ENCODE data around the gene TCEANC2. TPM values are rescaled to one million over a fixed set of nuclear protein-coding genes. Genes with fewer than 3 reads are reported as not detected.
"Not testable (repeated sequence)": the region's sequence is repeated elsewhere in the genome, so short reads cannot be mapped to it uniquely, and the experiment has no call there.

TCEANC2 gene
- 2.7 and 3.9 TPM in 2 replicates for total RNA-seq (2014; rRNA removed; shearing (Covaris generic))
- polyA plus RNA-seq (2015; cell fraction: cytosol; rRNA removed): 2.9 and 4.6 TPM in 2 replicates
- 5.7 and 6.2 TPM in 2 replicates for polyA plus RNA-seq (2015; cell fraction: nucleus; rRNA removed)

GRCh38 chr1:54052934-54053744 lies at the start of gene TCEANC2, which contains the start of gene TMEM59:
Gene TCEANC2 (plus strand): TSS chr1:54053608. CDS start chr1:54054423, 815 bp downstream.
Gene TMEM59 (minus strand): TSS chr1:54053204. CDS start chr1:54053188, 16 bp downstream.
- in situ Hi-C loops (cut with HindIII; ENCODE audit: low pct_unique_long_range_greater_than_20kb, low sequenced_read_pairs): no loop called here
- peak; percentile 98 for DNase-seq (ENCODE audit: low read depth, low spot score)

- in situ Hi-C loops (cut with HindIII; ENCODE audit: low pct_unique_long_range_greater_than_20kb, low sequenced_read_pairs): not testable (repeated sequence)
Measured at GRCh38 chr1:54003750-54004480, 49.5 kb upstream of the TCEANC2 start.

GRCh38 chr1:54004481-54005049 lies 48.8 kb upstream of the TCEANC2 start:
- in situ Hi-C loops (cut with HindIII; ENCODE audit: low pct_unique_long_range_greater_than_20kb, low sequenced_read_pairs): no loop called here
- no peak for DNase-seq (ENCODE audit: low read depth, low spot score)

More at GRCh38 chr1:54003750-54004480, 49.5 kb upstream of the TCEANC2 start:
- DNase-seq (ENCODE audit: low read depth, low spot score): not testable (repeated sequence)

GRCh38 chr1:54006508-54006907 lies 46.9 kb upstream of the TCEANC2 start:
- in situ Hi-C loops (cut with HindIII; ENCODE audit: low pct_unique_long_range_greater_than_20kb, low sequenced_read_pairs): no loop called here

GRCh38 chr1:54007613-54008012 lies 45.8 kb upstream of the TCEANC2 start:
- in situ Hi-C loops (cut with HindIII; ENCODE audit: low pct_unique_long_range_greater_than_20kb, low sequenced_read_pairs): no loop called here
- DNase-seq (ENCODE audit: low read depth, low spot score): no peak

More at GRCh38 chr1:54006508-54006907, 46.9 kb upstream of the TCEANC2 start:
- DNase-seq (ENCODE audit: low read depth, low spot score): no peak

GRCh38 chr1:54008876-54009275 lies 44.5 kb upstream of the TCEANC2 start:
- in situ Hi-C loops (cut with HindIII; ENCODE audit: low pct_unique_long_range_greater_than_20kb, low sequenced_read_pairs): no loop called here
- no peak for DNase-seq (ENCODE audit: low read depth, low spot score)

GRCh38 chr1:54009406-54009805 lies 44.0 kb upstream of the TCEANC2 start:
- in situ Hi-C loops (cut with HindIII; ENCODE audit: low pct_unique_long_range_greater_than_20kb, low sequenced_read_pairs): no loop called here
- no peak for DNase-seq (ENCODE audit: low read depth, low spot score)

- DNase-seq (ENCODE audit: low read depth, low spot score): no peak
- in situ Hi-C loops (cut with HindIII; ENCODE audit: low pct_unique_long_range_greater_than_20kb, low sequenced_read_pairs): no loop called here
Measured at GRCh38 chr1:54010415-54011117, 42.8 kb upstream of the TCEANC2 start.

GRCh38 chr1:54011316-54012007 lies 41.9 kb upstream of the TCEANC2 start:
- DNase-seq (ENCODE audit: low read depth, low spot score): no peak
- in situ Hi-C loops (cut with HindIII; ENCODE audit: low pct_unique_long_range_greater_than_20kb, low sequenced_read_pairs): no loop called here

- no peak for DNase-seq (ENCODE audit: low read depth, low spot score)
- in situ Hi-C loops (cut with HindIII; ENCODE audit: low pct_unique_long_range_greater_than_20kb, low sequenced_read_pairs): no loop called here
Measured at GRCh38 chr1:54012008-54012325, 41.4 kb upstream of the TCEANC2 start.

GRCh38 chr1:54012863-54013262 lies 40.5 kb upstream of the TCEANC2 start:
- DNase-seq (ENCODE audit: low read depth, low spot score): no peak
- in situ Hi-C loops (cut with HindIII; ENCODE audit: low pct_unique_long_range_greater_than_20kb, low sequenced_read_pairs): no loop called here

GRCh38 chr1:54013393-54014008 lies 39.9 kb upstream of the TCEANC2 start:
- in situ Hi-C loops (cut with HindIII; ENCODE audit: low pct_unique_long_range_greater_than_20kb, low sequenced_read_pairs): no loop called here
- no peak for DNase-seq (ENCODE audit: low read depth, low spot score)

GRCh38 chr1:54014009-54014629 lies 39.3 kb upstream of the TCEANC2 start:
- no peak for DNase-seq (ENCODE audit: low read depth, low spot score)
- in situ Hi-C loops (cut with HindIII; ENCODE audit: low pct_unique_long_range_greater_than_20kb, low sequenced_read_pairs): no loop called here

- in situ Hi-C loops (cut with HindIII; ENCODE audit: low pct_unique_long_range_greater_than_20kb, low sequenced_read_pairs): no loop called here
- DNase-seq (ENCODE audit: low read depth, low spot score): peak; percentile 7
Measured at GRCh38 chr1:54016343-54017282, 36.8 kb upstream of the TCEANC2 start.

GRCh38 chr1:54017979-54018378 lies 35.4 kb upstream of the TCEANC2 start, which contains the start of gene LDLRAD1:
Gene LDLRAD1 (minus strand): TSS chr1:54018186. CDS start chr1:54018112, 74 bp downstream.
- in situ Hi-C loops (cut with HindIII; ENCODE audit: low pct_unique_long_range_greater_than_20kb, low sequenced_read_pairs): no loop called here
- no peak for DNase-seq (ENCODE audit: low read depth, low spot score)

All from SK-MEL-5 (cell line).